Measurements from ENCODE around the gene ASCL2.

Gene ASCL2

GRCh38 chr11:2224254-2224653, 46.1 kb downstream of the ASCL2 start:
- DNase-seq = no peak

GRCh38 chr11:2223153-2223794, 47.1 kb downstream of the ASCL2 start:
- no peak for DNase-seq

- no peak for DNase-seq
Observed at GRCh38 chr11:2222451-2222850, 47.9 kb downstream of the ASCL2 start.

- no peak for DNase-seq
Observed at GRCh38 chr11:2221591-2221990, 48.8 kb downstream of the ASCL2 start.

- no peak for DNase-seq
Observed at GRCh38 chr11:2221024-2221423, 49.4 kb downstream of the ASCL2 start.

GRCh38 chr11:2220173-2220771, 50.1 kb downstream of the ASCL2 start:
- DNase-seq = no peak

- no peak for DNase-seq
Observed at GRCh38 chr11:2219318-2220017, 50.9 kb downstream of the ASCL2 start.
